Tibial nerve (tissue), 4 donors: ENCODE measurements around the gene SPDYC. TPM values are rescaled to one million over a fixed set of nuclear protein-coding genes. Genes with fewer than 3 reads are reported as not detected.

Experiments used
- DNase-seq, 2 donors: peaks; one replicate each; pipeline ENCODE4 v3.0.0-alpha.2; 2019; ENCODE audit warnings: low spot score in 2 of 2
- H3K27ac ChIP-seq, 4 donors: fragments of 200-600 bp; sonication (generic) in 3 of 4; one replicate each; pipeline ENCODE4 v1.5.1; 2017 to 2019; ENCODE audit warnings: mild to moderate bottlenecking in 1 of 4
- H3K27me3 ChIP-seq, 2 donors: fragments of 200-600 bp; sonication (generic) in 1 of 2; one replicate each; pipeline versions ENCODE4 v1.5.1 to v1.6.0; 2017 to 2019
- H3K36me3 ChIP-seq, 3 donors: fragments of 200-600 bp; sonication (generic); one replicate each; pipeline ENCODE4 v1.5.1; 2018 to 2019
- H3K4me1 ChIP-seq, 4 donors: fragments of 200-600 bp; sonication (generic) in 3 of 4; one replicate each; pipeline ENCODE4 v1.5.1; 2017 to 2019
- H3K4me3 ChIP-seq, 4 donors: fragments of 200-600 bp; sonication (generic) in 3 of 4; one replicate each; pipeline ENCODE4 v1.5.1; 2017 to 2019; ENCODE audit warnings: mild to moderate bottlenecking in 1 of 4, moderate library complexity in 1 of 4
- H3K9me3 ChIP-seq, 4 donors: fragments of 200-600 bp; sonication (generic) in 3 of 4; one replicate each; pipeline ENCODE4 v1.5.1; 2017 to 2019
- EP300 ChIP-seq, 2 donors: sonication (generic); formaldehyde crosslinking; IDR thresholded peaks; one replicate each; pipeline ENCODE4 v1.6.1; 2017; ENCODE audit warnings: antibody characterized with exemption in 2 of 2, mild to moderate bottlenecking in 1 of 2
- POLR2A ChIP-seq, 2 donors: fragments of 450-650 bp; IDR thresholded peaks; one replicate each; pipeline ENCODE4 v1.6.1; 2017; ENCODE audit warnings: antibody characterized with exemption in 2 of 2, mild to moderate bottlenecking in 2 of 2, moderate library complexity in 2 of 2
- WGBS, 2 donors: methylation state at CpG; one replicate each; pipeline ENCODE4 v1.1.5; 2018; 5-methylcytosine and 5-hydroxymethylcytosine counted together
- total RNA-seq, 4 donors: library from RNA; depleted of rRNA; stranded (reverse); fragments of >200 nt; gene quantifications; one replicate each; pipeline ENCODE4 v1.1.0, GENCODE V29; 2016
- TF ChIP-seq, protein P1 (sequence below), 5 experiments: fragments of 200-600 bp in 3 of 5; fragments of 450-650 bp in 2 of 5; sonication (generic) in 3 of 5; IDR thresholded peaks; one replicate each; pipeline ENCODE4 v1.5.1; 2016 to 2019; ENCODE audit warnings: antibody characterized with exemption in 5 of 5, mild to moderate bottlenecking in 3 of 5, moderate library complexity in 2 of 5

SPDYC gene
- total RNA-seq, 4 donors from 2014 or later, result not detected

DNA sequence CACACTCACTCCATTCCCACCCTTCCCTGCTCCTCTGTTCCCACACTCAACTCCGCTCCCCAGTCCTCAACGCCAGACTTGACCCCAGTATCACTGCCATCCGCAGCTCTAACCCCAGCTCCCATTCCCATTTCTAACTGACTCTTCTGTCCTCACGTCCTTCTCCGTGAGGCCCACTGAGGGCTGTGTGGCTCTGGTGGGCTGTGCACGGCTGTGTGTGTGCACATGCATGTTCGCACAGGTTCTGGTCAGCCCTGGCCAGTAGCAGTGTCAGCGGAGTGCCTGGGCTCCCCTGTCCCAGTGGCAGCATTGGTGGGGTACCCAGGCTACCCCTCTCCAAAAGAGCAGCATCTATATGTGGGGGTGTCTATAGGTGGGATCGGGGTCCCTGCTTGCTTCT is 16.7 kb downstream of the SPDYC start:
- DNase-seq, result no peak
- Histone ChIP-seq H3K4me1 (peaks cover 0 to 29% (median 13%) of the 10 kb centered on the region in 4 donors), H3K9me3 (no peaks in the 10 kb centered on the region), H3K4me3 (no peak overlapping the region), H3K36me3 (peaks cover 1 to 75% (median 23%) of the 10 kb centered on the region in 3 donors), H3K27ac (no peak overlapping the region), H3K27me3 (no peaks in the 10 kb centered on the region)
- WGBS, 2 donors, result 89 to 94% methylated on average over 9 of the region's 9 CpGs
- TF ChIP-seq, protein P1, sequence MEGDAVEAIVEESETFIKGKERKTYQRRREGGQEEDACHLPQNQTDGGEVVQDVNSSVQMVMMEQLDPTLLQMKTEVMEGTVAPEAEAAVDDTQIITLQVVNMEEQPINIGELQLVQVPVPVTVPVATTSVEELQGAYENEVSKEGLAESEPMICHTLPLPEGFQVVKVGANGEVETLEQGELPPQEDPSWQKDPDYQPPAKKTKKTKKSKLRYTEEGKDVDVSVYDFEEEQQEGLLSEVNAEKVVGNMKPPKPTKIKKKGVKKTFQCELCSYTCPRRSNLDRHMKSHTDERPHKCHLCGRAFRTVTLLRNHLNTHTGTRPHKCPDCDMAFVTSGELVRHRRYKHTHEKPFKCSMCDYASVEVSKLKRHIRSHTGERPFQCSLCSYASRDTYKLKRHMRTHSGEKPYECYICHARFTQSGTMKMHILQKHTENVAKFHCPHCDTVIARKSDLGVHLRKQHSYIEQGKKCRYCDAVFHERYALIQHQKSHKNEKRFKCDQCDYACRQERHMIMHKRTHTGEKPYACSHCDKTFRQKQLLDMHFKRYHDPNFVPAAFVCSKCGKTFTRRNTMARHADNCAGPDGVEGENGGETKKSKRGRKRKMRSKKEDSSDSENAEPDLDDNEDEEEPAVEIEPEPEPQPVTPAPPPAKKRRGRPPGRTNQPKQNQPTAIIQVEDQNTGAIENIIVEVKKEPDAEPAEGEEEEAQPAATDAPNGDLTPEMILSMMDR (IDR thresholded peaks at IDR 0.05), result no peak
- TF ChIP-seq EP300 (IDR thresholded peaks at IDR 0.05) (no peak), POLR2A (IDR thresholded peaks at IDR 0.05) (no peak)

DNA sequence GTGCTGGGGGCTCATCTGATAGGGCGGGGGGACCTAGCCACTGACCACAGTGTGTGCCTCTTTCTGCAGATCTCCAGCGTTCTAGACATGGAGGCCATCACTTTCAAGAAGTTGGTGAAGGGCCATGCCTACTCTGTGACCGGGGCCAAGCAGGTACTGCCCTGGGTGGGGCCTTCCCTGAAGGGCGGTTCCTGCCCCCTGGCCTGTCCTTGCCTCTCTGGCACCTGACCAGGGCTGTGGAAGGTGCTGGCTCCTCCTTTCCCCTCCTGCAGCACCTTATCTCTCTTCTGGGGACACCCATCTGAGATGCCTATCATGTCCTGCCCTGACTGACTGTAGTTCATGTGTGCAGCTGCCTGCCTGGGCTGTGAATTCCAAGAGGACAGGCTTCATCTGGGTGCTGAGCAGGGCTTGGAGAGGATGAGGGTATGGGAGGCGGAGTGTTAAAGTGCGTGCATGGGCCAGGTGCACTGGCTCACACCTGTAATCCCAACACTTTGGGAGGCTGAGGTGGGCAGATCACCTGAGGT is 17.2 kb downstream of the SPDYC start:
- no peak overlapping the region for H3K4me3 ChIP-seq
- peaks cover 0 to 28% (median 12%) of the 10 kb centered on the region in 4 donors for H3K4me1 ChIP-seq
- H3K9me3 ChIP-seq, result no peaks in the 10 kb centered on the region
- no peak overlapping the region for H3K27ac ChIP-seq
- TF ChIP-seq POLR2A (IDR thresholded peaks at IDR 0.05) (no peak), EP300 (IDR thresholded peaks at IDR 0.05) (no peak)
- TF ChIP-seq, protein P1 (IDR thresholded peaks at IDR 0.05), result no peak
- H3K27me3 ChIP-seq, result no peaks in the 10 kb centered on the region
- peaks cover 2 to 80% (median 23%) of the 10 kb centered on the region in 3 donors for H3K36me3 ChIP-seq
- 85 to 90% methylated on average over 4 to 6 of the region's 6 CpGs for WGBS, 2 donors
- DNase-seq, result no peak

DNA sequence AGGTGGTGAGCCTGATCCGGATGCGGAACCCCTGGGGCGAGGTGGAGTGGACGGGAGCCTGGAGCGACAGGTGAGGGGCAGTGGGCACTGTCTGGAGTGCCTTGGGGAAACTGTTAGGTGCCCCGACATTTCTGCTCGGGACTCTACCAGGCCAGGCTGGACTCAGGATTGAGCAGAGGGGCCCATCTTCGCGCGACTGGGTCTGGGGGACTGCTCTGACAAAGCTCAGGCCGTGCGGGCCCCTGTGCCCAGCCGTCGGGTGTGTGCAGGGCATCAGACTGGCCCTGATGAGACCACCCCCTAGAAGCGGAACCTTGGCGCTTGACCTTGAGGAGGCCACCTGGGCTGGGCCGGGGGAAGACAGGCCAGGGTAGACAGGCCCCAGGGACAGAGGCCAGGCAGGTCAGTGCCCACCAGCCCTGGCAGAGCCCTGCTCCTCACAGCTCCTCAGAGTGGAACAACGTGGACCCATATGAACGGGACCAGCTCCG is 18.0 kb downstream of the SPDYC start:
- DNase-seq, result no peak
- WGBS, 2 donors, result 85 to 87% methylated on average over 14 to 20 of the region's 20 CpGs
- peaks cover 0 to 20% (median 6%) of the 10 kb centered on the region in 4 donors for H3K4me1 ChIP-seq

DNA sequence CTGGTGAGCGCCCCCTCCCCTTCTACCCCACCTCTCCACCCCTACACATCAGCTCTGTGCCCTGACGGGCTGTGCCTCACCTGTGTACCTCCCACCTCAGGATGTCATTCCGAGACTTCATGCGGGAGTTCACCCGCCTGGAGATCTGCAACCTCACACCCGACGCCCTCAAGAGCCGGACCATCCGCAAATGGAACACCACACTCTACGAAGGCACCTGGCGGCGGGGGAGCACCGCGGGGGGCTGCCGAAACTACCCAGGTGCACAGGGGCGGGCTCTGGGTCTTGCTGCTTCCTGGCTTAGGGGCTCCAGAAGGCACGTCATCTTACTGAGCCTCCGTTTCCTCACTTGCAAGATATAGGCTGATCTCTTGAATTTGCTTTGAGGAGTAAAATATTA is 18.5 kb downstream of the SPDYC start:
- H3K27ac ChIP-seq, result no peak overlapping the region
- TF ChIP-seq EP300 (IDR thresholded peaks at IDR 0.05), result no peak
- TF ChIP-seq, protein P1 (IDR thresholded peaks at IDR 0.05), result no peak
- no peak for TF ChIP-seq POLR2A (IDR thresholded peaks at IDR 0.05)
- peaks cover 0 to 15% (median 2%) of the 10 kb centered on the region in 4 donors for H3K4me1 ChIP-seq
- no peak overlapping the region for H3K4me3 ChIP-seq
- no peaks in the 10 kb centered on the region for H3K27me3 ChIP-seq
- no peak for DNase-seq
- H3K9me3 ChIP-seq, result no peaks in the 10 kb centered on the region
- H3K36me3 ChIP-seq, result peaks cover 2 to 93% (median 23%) of the 10 kb centered on the region in 3 donors
- 90 to 95% methylated on average over 18 of the region's 18 CpGs for WGBS, 2 donors

More for the DNA sequence above, 18.0 kb downstream of the SPDYC start:
- Histone ChIP-seq H3K9me3 (no peaks in the 10 kb centered on the region), H3K36me3 (peaks cover 2 to 88% (median 23%) of the 10 kb centered on the region in 3 donors), H3K27ac (no peak overlapping the region), H3K27me3 (no peaks in the 10 kb centered on the region), H3K4me3 (no peak overlapping the region)
- TF ChIP-seq, protein P1 (IDR thresholded peaks at IDR 0.05), result no peak
- TF ChIP-seq POLR2A (IDR thresholded peaks at IDR 0.05) (no peak), EP300 (IDR thresholded peaks at IDR 0.05) (no peak)

DNA sequence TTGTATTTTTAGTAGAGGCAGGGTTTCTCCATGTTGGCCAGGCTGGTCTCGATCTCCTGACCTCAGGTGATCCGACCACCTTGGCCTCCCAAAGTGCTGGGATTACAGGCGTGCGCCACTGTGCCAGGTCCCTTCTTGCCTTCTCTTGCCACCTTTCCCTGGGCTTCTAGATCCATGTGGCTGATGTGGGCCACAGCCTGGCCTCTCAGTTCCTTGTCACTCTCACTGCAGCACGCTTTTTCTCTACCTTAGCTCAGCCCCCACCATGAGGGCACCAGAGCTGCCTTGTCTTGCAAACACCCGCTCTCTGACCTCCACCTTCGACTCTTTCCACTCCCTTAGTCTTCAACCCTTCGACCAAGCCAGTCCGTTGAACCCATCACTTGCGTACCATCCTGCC is 19.2 kb downstream of the SPDYC start:
- DNase-seq, result no peak
- WGBS, 2 donors, result 82 to 86% methylated on average over 10 of the region's 10 CpGs
- Histone ChIP-seq H3K27ac (no peak overlapping the region), H3K27me3 (no peaks in the 10 kb centered on the region), H3K4me3 (no peak overlapping the region), H3K9me3 (no peaks in the 10 kb centered on the region), H3K4me1 (peaks cover 0 to 8% (median 0%) of the 10 kb centered on the region in 4 donors), H3K36me3 (peaks cover 2 to 95% (median 23%) of the 10 kb centered on the region in 3 donors)
- TF ChIP-seq POLR2A (IDR thresholded peaks at IDR 0.05) (no peak), EP300 (IDR thresholded peaks at IDR 0.05) (no peak)
- TF ChIP-seq, protein P1 (IDR thresholded peaks at IDR 0.05), result no peak
